IPS-15b (cell line): ENCODE results near the gene GLYAT.

ENCODE experiments used
- H3K27me3 ChIP-seq: one replicate; pipeline ENCODE4 v1.6.1; 2013; ENCODE audit warnings: low read length; ENCODE audit not compliant: control insufficient read depth, insufficient read depth
- H3K36me3 ChIP-seq: one replicate; pipeline ENCODE4 v1.6.1; 2013; ENCODE audit warnings: low read length; ENCODE audit not compliant: control insufficient read depth, insufficient read depth
- H3K4me1 ChIP-seq: one replicate; pipeline ENCODE4 v1.6.1; 2013; ENCODE audit warnings: mild to moderate bottlenecking, low read length; ENCODE audit not compliant: control insufficient read depth, insufficient read depth
- H3K4me3 ChIP-seq: one replicate; pipeline ENCODE4 v1.5.1; 2013; ENCODE audit warnings: low read depth, low read length
- H3K9ac ChIP-seq: one replicate; pipeline ENCODE4 v1.6.1; 2013; ENCODE audit warnings: low read depth, mild to moderate bottlenecking, low read length
- H3K9me3 ChIP-seq: one replicate; pipeline ENCODE4 v1.6.1; 2013; ENCODE audit warnings: mild to moderate bottlenecking, low read length; ENCODE audit not compliant: control insufficient read depth, insufficient read depth

GLYAT gene

DNA sequence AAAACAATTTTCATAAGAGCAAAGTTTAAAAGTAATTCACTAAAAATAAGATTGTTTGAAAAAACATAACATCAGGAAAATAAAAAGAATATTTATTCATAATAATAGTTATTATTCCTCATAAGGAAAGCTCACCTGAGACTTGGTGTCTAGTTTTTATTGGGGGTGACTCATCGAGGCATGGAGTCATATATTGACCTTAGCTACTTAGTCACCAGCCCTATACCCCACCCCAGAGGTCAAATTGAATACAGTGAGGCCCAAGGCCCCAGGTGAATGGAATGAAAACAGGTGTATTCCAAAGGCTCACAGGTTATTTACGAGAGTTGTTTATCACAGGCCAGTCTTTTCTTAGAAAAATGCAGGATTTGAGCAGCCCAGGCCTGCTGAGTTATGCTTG, 72.3 kb downstream of the GLYAT start:
- H3K27me3 ChIP-seq, result peaks cover 8% of the 10 kb centered on the region

More for the DNA sequence above, 72.3 kb downstream of the GLYAT start:
- Histone ChIP-seq H3K4me3 (no peak overlapping the region), H3K9me3 (no peaks in the 10 kb centered on the region), H3K4me1 (no peaks in the 10 kb centered on the region), H3K9ac (no peak overlapping the region), H3K36me3 (no peaks in the 10 kb centered on the region)
